NCI-H774 (cell line): ENCODE data around the gene KSR2.

Source experiments
- DNase-seq: peaks from one replicate; lab custom pipeline; 2025; lab: John Stamatoyannopoulos, UW

The KSR2 gene

DNA sequence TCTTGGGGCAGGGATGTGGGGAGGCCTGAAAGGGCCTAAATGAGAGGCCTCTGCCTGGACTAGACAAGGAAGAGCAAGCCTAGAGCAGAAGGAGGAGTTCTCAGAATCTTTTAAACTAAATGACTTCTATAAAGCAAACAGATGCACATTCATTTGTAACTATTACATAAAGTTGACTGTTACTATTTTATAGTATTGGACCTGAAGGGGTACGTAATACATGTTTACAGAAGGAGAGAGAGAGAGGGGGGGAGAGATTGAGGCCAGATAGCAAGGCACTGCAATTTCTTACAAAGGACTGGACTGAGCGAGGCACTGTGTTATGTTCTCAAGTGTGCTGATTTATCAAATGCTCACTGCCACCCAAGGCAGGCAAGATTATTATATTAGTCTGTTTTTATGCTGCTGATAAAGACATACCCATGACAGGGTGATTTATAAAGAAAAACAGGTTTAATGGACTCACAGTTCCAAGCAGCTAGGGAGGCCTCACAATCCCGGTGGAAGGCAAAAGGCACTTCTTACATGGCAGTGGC is 391.6 kb downstream of the KSR2 start:
- no peak for DNase-seq

DNA sequence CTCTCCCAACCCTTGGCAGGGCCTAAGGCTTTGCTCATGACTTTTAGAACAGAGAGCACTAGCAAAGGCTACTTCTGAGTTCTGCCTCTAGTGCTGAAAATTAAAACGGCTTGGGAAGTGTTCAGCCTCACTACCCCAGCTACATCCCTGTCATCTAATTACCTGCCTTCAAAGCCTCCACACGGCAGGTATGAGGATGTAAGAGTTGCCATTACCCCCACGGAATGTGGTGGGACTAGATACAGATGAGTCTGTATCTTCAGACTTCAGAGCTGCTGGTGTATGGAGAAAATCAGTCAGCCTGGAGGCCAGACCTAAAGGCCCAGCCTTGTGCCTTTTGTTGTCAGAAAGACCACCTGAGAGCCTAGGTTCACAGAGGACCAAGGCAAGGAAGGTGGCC is 392.7 kb downstream of the KSR2 start:
- no peak for DNase-seq

DNA sequence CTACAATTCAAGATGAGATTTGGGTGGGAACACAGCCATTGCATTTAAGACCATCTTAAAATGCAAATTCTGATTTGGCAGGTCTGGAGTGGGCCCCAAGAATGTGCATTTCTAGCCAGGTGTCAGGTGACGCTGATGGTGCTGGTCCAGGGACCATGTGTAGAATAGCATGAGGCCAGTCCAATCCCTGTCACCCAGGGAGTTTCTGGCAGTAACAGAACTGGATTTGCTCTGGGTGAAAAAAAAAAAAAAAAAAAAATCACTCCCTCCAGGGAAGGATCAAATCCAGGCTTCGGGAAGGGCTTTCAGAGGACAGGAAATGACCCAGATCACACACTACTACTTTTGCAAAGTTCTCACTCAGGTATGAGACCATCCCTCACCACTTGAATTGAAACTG is 394.1 kb downstream of the KSR2 start:
- DNase-seq: no peak

DNA sequence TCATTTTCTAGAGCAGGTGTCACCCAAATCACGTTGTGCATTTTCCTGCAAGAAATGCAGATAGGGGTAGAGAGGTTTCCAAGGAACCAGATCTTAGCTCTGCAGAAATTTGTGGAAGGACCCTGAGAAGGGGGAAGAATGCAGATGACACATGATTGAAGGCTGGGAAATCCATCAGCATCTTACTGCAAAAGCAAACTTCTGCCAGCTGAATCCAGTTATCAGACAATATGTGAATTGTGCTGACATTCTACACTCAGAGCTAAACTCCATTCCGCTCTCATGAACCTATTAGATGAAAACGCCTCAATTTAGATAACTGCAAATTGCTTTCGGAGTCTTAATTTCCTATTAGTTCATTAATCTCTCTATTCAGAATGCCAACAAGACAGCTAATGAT is 396.0 kb downstream of the KSR2 start:
- no peak for DNase-seq

DNA sequence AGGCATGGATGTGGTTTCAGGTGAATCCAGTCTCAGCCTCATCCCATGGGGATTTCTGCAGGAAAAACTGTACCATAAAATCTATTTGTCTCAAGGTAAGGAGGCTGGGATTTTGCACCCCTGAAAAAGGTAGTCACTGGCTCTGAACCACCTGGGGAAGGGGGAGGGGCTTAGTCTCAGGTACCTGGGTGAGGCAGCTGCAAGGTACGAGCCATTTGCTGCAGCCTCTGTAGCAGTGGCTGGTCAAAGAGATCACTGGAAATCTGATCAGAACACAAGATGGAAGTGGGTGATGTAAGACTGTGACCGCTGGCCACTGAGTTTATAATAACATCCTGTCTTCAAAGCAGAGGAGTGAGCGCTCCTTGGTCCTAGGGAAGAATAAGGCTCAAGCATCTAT is 397.5 kb downstream of the KSR2 start:
- DNase-seq: no peak

DNA sequence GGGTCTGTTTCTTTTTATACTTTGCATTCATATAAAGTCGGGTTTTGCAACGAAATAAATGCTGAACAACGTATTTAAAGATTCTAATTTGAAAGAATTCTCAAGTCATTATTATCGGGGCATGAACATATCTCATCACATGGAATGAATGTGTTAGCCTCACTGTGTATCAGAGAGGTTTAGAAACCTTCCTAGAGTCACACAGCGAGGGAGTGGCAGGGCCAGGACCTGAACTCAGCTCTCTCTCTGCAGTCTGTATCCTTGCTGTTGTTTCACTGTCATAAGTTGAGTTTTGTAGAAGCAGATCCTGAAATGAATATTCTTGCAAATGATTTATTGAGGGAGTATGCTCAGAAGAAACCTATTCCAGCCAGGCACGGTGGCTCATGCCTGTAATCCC is 398.2 kb downstream of the KSR2 start:
- DNase-seq: no peak

DNA sequence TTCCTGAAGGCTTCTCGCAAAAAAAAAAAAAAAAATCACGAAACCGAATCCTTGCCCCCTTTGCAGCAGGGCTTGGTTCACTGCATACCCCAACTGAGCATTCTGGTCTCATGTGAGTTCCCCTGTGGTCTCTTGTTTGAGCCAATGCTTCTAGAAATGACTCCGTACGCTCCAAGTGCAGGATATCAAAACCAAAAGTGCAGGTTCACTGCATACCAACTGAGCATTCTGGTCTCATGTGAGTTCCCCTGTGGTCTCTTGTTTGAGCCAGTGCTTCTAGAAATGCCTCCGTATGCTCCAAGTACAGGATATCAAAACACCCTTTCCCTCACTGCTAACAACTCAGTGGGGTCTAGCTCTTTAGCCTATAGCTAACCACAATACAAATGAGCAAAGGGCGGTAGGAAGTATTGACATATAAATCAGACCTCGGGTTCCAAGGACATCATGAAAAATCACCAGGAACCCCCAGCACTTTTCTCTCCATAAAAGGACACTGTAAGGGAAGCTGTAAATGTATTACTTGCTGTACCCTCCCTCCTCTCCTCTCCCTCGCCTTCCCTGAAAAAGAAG is 401.1 kb downstream of the KSR2 start:
- DNase-seq: no peak

DNA sequence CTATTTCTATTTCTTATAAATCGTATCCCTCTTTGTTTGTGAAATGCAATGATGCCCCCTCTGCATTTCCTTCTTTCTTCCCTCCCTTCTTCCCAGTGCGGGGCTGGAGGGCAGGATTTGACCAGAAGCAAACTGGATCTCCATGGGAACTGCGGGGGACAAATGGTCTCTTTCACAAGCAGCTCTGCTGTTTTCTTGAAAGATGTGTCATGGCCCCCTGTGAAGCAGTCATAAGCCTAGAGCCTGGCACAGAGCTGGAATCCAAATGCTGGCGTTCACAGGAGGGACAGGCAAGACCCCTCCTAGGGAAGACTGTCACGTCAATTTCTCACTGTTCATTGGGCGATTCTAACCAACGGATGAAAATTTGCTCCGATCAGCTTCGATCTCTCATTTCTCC is 403.9 kb downstream of the KSR2 start:
- no peak for DNase-seq

DNA sequence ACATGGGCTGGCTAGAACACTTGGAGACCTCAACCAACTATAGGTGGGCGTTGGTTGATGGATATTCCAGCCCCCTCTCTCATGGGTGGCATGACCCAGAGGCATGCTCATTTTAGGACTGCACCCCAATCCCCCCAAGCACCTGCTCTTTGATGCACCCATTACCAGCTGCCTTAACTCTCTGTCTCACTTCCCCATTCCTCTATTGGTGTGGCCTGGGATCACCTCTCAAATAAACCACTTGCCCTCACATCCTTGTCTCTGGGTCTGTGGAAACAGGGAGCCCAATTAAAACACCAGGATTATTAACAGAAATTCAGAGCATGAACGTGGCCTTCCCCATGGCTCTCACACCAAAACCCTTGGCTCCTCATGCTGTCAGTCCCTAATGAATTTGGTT is 405.1 kb downstream of the KSR2 start:
- no peak for DNase-seq

DNA sequence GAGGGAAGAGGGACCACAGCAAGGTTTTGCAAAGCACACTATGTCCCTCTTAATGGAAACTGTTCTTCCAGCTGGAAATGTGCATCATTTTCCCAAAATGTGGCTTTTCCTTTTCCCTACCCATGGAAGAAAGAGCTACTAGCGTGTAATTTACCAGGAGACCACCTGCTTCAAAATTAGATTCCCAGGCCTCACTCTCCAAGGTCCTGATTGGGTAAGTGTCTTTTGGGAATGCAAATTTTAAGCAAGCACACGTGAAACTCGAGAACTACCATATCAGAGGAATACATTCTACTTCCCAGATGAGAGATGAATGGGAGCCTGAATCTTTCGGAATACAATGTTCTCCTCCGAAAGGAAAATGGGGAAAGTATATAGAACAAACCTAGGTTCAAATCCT is 405.8 kb downstream of the KSR2 start:
- DNase-seq: no peak

DNA sequence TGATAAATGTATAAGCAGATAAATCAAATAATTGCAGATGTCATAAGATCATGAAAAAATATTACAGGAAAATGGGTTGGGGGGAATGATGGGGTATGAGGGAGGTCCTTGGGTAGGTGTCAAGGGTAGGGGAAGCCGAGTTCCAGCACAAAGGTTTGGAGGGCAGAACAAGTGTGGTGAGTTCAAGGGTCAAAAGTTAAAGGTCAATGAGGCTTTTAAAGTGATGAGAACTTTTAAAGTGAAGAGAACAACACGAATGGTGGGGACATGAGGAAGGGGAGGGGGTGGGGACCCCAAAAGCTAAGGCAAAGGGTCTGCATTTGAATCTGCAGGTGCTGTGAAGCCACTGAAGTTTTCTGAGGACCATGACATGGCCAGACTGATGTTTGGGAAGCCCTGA is 406.8 kb downstream of the KSR2 start:
- no peak for DNase-seq

DNA sequence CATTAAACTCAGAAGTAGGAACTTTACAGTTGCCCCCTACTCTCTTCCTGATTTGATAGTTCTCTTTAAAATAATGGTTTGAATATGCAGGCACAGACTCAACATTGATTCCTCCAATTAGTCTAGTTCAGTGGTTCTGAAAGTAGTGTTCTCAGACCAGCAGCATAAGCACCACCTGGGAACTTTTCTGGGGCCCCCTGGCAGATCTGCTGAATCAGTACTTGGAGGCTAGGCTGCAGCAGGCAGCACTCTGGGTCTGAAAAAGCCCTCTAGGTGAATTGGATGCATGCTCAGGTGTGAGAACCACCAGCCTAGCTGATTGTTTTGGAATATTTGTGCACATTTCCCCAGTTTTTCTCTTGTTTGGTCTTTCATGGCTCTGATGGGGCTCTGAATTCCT is 408.8 kb downstream of the KSR2 start:
- no peak for DNase-seq

DNA sequence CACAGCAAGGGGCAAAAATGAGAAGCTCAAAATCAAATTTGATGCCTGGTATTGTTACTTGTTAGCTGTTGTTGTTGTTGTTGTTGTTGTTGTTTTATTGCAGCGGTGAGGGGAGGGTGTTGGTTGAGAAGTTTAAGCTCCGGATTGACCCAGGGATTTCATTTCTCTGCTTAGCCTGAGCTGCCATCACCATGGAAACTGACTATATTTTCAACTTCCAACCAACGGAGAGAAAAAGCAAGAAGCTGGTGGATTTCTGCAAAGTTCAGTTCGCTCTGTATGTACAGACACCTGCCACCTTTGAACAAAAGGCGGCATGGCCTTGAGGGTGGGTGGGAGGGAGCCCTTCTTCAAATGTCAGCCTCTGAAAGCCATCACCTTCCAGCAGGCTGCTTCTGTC is 412.9 kb downstream of the KSR2 start:
- DNase-seq: no peak

DNA sequence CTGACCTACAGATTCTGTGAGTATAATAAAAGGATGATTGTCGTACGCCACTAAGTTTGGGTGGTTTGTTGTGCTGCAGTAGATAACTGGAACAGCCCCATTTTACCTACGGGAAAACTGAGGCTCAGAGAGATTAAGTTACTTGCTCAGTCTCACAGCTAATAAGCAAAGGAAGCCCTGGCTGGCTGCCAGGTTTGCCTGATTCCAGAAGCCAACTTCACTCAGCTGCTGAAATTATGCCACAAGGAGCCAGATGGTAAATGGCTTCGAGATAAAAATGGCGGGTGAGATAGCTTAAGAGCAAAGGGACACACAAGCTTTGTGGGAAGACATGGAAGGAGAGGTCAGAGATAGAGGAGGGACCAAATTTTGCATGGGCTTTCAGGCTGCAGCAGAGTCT is 415.8 kb downstream of the KSR2 start:
- DNase-seq: no peak

DNA sequence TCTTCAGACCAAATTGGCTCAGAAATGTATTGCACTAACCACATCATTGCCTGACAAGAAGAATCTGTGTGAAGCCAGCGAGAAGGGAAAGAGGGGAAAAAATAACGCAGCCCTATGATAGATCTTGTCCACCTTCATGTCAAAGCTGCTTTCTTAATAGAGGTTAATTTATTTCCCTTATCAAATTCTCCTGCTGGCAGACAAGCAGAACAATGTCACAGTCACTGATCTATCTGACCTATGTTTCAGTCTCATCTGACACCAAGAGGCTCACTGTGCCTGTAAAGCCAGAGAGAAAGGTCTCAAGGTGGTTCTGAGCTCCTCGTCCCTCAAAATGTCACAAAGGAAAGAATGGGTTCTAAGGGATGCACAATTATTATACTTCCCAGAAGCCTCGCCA is 417.1 kb downstream of the KSR2 start:
- no peak for DNase-seq

DNA sequence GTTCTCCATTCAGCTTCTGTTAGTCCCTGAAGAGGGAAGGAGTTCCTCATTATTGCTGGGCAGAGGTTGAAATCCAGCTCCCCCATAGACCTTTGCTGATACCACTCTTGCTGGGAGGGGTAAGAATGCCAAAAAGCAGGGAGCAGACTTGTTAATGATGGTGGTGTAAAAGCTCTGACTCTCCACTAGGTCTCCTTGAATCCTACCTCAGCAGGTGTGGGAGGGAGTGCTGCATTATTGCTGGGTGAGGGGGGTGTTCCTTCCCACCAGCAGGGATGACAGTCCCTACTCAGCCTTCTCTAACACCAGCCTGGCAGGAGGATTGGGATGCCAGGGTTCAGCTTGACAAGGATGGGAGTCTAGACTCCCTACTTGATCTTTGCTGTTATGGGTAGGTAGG is 421.6 kb downstream of the KSR2 start:
- no peak for DNase-seq

DNA sequence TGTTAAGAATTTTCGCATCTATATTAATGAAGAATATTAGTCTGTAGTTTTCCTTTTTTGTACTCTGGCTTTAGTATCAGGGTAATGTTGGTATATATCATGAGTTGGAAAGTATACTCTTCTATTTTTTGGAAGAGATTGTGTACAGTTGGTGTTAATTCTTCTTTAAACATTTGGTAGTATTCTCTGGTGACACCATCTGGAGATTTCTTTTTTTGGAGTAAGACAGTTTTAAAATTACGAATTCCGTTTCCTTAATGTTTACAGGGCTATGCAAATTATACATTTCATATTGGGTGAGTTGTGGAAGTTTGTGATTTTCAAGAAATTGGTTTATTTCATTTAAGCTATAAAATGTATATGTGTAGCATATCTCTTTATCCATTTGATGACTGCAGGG is 423.6 kb downstream of the KSR2 start:
- DNase-seq: no peak

DNA sequence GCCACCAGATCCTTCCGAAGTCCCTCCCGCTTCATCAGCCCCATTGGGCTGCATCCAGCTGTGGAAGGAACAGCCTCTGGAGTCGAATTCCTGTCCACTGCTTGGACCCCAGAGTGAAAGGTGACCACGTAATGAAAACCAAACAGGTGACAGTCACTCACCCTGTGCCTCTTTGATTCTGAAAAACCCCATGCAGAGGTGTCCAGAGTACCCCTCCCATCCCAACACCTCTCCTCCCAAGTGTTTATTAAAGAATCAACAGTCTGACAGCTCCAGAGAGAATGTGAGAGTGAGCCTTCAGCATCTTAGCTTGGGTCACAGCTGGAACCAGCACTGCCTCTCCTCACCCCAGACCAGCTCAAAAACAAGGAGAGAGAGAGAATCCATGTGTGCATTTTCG is 428.8 kb downstream of the KSR2 start:
- no peak for DNase-seq

DNA sequence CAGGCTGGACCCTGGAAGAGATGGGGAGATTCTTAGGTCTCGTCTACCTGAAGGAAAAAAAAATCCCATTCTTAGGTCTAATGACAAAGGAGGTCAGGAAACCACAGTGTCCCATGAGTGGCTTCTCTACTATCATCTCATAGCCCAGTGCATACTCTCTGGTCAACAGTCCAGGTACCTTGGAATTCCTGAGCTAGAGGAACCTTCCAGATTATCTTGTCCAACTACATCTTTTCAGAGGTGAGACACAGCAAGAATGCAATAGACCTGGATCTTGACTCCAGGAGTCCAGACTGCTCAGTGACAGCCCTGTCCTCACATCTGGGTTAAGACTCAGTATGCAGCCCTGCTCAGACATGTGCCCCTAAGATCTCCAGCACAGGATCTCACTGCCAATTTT is 429.9 kb downstream of the KSR2 start:
- DNase-seq: no peak

DNA sequence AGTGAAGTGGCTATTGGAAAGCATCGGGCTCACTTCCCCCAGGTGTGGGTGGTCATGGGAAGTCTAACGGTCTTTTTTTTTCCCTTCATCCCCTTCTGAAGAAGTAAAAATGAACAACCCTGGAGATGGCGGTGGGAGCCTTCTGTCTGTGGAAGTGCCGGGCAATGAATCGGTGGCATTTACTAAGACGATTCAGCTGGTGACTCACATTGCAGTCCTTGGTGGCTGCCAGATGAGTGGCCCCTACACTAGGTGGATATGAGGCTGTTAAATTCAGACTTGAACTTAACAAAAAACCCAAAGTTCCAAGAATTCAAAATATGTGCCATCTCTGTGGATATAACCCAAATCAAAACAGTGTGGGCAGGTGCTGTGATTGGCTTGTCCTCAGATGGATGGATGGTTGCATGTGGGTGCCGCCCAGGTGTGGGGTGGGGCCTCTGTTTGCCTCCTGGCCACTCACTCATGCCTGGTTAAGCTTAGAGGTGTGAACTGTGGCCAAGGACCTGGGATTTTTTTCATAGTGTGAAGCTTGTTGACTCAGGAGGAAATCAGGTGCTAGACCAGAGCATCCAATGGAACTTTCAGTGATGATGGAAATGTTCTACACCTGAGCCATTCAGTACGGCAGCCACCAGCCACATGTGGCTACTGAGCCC is 430.6 kb downstream of the KSR2 start:
- no peak for DNase-seq

DNA sequence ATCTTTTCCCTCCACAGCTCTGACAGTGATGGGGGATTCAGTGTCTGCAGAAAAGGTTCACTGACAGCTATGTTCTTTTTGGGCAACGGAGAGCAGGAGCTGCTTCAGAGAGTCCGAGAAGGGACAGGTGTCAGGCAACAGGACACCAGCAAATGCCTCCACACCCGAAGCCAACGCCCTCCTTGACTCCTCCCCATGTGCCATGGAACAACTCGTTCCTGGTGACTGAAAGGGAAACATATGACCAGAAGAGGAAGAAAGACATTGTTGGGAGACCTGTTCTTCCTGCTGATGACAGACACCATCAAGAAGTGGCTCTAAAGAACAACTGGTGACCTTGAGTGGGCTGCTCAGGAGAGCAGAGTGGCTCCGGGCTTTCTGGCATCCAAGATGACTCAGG is 435.1 kb downstream of the KSR2 start:
- DNase-seq: no peak

DNA sequence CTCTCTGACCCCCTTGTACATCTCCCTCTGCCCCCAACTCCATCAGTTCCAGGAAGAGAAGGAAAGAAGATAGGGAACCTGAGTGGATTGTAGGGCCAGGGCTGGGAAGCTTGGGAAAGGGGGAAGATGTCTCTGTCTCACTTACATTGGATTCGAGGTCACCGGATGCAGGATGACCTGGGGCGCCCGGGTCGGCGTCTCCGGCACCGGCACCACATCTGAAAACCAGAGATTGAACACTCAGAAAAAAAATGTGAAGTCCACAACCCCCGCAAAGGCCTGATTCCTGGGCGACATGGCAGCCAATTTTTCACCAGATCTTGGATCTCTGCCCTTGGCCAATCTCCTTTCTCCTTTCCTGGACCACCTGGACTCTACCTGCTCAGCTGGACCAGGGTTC is 438.0 kb downstream of the KSR2 start:
- no peak for DNase-seq

DNA sequence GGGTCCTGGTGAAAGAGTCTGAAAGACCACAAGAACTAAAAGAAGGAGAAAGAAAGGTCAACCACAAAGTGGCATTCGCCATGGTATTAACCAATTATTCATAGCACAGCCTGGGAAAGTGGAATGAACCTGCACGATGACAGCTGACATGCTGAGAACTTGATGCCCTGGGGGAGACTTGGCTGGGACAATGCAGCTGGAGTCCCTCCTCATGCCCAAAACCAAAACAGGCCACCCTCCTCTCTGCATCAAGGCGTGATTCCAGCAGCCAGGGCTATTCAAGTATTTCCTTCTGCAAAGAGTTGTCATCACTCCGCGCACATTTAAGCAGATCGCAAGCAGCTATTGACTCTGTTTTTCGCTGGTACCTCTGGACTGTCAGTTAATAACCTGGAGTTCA is 440.3 kb downstream of the KSR2 start:
- no peak for DNase-seq

DNA sequence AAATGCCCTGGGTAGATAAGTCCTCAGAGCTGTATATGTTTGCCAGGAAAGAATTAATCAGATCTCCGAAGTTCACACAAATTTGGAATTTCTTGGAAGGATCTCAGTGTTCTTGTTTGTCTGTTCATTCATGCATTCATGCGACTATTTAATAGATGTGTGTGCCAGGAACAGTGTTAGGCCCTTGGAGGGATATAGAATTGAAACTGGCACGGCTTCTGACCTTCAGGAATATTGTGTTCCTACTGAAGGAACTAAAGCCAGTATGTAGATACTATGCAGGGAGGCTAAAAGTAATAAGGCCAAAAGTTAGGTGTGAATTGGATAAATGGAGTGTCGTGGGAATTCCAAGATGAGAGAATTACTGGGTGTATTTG is 441.3 kb downstream of the KSR2 start:
- no peak for DNase-seq
